GM19372 (cell line): ENCODE data around the gene BRD2.
A peak's percentile ranks its signal among the peaks of the same experiment; 100 is the strongest.

Experiments
- ATAC-seq: cut with Tn5 transposase; IDR thresholded peaks from one replicate; pipeline ENCODE4 v1.9.1; 2021; ENCODE audit warnings: mild to moderate bottlenecking, low read depth, moderate library complexity; ENCODE audit not compliant: unreplicated experiment

Gene BRD2

DNA sequence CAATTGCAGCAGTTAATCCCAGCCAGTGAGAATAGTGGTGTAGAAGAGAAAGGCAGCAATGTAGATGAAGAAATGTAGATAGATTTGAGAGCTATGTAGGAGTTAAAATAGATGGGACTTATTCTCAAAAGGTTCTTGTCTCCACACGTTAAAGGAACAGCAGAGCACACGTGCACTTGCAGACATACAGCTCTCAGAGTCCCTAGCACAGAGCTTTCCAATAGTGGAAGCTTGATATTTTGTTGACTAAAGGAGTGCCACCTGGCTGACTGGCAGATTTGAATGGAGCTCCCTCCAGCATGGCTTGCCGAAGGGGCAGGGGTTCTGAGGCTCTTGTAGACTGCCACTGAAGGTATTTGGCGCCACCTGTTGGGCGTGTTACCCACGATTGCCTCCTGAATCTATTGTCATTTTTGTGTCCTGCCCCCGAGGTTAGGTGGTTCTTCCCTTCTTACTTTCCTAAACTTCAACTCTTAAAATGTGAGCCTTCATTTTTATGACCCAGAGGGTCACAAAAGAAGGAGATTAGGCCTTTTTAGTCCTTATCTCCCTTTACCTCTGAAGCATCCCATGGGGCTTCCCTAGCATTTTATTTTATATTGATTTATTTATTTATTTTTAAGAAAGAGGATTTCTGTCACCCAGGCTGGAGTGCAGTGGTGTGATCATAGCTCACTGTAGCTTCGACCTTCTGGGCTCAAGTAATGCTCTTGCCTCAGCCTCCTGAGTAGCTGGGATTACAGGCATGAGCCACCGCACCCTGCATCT, 16.4 kb downstream of the BRD2 start:
- no peak for ATAC-seq

DNA sequence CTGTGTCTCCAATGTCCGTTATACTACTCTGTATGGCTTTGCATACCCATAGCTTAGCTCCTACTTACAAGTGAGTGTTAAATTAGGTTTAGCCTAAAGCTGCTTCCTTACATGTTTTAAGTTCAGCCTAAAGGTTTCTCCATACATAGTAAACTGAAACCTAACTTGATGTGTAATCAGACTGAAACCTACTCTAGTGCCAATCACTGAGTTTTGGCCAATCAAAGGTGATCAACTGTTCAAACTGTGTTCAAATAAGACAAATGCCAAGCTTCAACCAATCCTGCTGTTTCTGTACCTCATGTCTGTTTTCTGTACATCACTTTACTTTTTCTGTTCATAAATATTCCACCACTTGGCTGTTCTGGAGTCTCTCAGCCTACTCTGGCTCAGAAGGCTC, 21.0 kb downstream of the BRD2 start:
- ATAC-seq: no peak

DNA sequence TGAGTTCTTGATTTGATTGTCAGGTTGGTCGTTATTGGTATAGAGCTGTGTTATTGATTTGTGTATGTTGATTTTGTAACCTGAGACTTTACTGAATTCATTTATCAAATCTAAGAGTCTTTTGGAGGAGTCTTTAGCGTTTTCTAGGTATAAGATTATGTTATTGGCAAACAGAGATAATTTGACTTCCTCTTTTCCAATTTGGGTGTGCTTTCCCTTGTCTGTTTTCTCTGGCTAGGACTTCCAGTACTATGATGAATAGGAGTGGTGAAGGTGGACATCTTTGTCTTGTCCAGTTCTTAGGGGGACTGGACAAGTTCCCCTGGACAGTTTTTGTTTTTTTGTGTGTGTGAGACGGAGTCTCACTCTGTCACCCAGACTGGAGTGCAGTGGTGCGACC, 23.6 kb downstream of the BRD2 start:
- no peak for ATAC-seq

DNA sequence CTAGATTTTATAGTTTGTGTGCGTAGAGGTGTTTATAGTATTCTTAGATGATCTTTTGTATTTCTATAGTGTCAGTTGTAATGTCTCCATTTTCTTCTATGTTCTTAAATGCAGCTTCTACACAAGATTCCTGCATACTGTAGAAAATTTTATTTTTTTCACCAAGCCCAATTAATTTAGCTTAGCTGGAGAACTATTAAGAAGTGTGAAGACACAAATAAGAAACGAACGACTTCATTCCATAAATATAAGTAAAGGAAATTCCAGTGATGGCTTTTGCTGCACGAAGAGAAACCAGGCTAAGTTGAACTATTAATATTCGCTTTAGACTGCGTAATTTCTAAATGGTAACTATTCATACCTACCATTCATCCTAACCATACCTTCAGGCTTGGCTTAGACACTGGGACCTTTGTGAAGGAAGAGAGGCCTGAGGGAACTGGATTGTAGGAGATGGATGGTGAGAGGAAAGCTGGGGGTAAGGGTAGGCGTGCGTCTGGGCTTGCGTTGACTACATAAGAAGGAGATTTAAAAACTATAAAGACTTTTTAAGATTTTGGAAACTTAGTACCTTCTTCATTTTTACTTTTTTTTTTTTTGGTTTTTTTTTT, 25.1 kb downstream of the BRD2 start:
- ATAC-seq: no peak

DNA sequence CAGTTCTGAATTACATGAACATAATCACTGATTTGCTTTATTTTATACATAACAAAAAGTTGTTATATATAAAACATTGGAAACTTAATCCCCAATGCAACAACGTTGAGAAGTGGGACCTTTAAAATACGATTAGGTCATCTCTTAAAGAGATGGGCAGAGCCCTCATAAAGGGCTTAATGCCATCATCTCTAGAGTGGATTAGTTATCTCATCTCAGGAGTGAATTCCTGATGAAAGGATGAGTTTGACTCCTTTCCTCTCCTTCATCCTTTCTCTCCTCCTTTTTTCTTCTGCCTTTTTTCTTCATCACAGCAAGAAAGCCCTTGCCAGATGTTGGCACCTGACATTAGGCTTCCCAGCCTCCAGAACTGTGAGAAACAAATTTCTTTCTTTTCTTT, 27.1 kb downstream of the BRD2 start:
- no peak for ATAC-seq

DNA sequence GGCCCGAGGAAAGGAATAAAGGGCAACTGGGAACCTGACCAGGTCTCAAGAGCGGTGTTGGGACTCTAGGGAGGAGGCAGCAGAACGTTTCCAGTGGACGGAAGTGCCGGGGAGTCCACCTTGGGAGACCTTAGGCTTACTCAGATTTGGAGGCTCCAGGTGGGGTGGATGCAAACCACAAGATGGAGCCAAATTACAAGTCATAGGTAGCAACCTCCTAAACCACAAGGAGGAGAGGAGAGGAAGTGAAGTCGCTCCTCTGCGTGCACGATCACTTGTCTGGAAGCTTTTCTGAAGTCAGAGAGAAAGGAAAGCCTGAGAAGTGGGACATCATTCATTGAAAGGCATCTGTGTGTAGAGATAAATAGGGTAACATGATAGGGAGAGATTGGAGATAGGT, 31.7 kb downstream of the BRD2 start:
- ATAC-seq: no peak

DNA sequence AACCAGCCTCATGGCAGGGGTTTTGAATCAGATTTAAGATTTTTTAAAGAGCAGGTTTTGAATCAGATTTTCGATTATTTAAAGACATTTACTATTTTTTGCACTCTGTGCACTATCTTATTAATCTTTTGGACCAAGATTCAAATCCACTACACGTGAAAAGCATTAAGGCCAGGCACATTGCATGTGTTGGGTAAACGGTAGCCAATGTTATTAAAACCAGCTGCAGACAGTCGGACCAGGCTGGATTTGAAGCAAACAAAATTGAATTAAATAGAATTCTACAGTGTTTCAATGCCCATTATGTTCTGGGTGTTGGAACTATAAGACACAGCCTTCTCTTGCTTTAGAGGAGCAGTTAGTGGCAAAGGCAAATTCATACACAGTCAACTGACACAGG, 33.3 kb downstream of the BRD2 start:
- ATAC-seq: no peak

DNA sequence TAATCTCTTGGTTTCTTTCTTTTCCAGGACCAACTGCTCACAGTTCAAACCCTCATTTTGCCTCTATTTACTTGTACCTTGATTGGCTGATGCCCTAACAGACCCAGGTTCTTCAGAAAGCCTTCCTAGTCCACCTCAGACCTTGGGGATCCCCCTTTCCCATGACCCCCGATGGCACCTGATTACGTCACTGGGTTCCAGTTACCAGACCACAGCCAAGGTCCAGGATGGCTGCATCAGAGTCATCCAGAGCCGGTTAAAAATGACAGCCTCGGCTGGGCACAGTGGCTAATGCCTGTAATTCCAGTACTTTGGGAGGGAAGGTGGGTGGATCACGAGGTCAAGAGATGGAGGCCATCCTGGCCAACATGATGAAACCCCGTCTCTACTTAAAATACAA, 36.5 kb downstream of the BRD2 start:
- no peak for ATAC-seq

DNA sequence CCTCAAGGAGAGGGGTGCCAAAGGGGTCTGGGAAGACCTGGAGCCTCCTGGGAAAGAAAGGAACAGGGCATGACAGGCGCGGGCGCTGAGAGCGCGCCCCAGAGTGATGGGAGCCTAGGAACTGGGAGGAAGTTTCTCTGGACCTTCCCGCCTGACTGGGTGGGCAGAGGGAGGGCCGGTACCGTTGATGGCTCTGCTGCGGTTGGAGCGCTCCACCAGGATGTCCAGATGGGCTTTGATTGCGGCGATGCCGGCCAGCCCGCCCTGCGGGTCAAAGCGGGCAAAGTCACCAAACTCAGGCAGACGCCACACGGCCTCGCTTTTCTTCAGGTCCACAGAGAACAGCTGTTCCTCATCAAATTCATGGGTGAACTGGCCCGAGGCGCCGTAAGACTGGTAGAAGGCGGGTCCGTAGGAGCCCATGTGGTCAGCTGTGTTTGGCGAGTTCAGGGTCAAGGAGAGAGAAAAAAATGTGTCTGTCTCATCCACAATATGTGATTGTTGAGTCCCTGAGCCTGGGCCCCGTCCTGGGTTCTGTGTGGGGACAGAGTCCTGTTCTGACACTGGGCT, 39.5 kb downstream of the BRD2 start:
- ATAC-seq: no peak

DNA sequence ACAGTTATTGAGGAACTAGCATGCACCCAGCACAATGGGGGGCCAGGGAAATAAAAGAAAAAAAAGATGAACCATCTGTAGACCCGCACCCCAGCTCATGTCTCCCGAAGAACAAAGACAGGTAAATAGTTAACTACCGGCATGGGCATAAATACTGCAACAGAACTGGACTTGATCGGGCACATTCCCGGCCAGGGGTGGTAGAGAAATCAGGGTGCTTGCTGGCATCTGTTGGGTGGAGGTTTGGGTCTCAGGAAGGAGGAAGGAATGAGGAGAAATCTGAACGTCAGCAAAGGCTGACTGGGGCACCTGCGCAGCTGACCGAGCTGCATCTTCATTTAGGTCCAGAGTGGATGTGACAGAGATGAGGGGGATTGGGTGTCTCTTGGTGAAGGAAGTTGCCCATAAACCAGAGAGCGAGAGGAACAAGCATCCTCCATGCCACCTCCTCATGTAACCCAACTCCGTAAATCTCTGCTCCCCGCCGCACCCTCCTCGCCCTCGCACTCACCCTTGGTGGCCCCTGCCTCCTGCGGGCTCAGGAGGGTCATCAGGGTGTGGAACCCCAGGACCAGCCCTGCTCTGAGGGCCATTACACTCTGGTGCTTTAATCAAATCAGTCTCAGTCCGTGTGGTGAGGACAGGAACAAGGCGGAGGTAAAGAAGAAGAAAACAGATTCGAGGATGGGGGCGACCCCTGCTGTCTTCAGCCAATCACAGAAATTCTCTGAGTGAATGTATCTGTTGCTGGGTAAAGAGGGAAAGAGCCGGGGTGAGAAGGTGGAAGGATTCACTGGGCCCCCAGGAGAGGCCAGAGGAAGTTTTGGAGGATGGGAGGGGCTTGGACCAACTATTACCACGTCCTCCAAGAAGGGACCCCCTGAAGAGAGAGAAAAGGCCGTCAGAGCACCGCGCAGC, 40.8 kb downstream of the BRD2 start, which contains the start of gene HLA-DOA:
Gene HLA-DOA (minus strand): TSS at position 648 of the 918 bp plus-strand sequence.
- peak; percentile 84 for ATAC-seq

DNA sequence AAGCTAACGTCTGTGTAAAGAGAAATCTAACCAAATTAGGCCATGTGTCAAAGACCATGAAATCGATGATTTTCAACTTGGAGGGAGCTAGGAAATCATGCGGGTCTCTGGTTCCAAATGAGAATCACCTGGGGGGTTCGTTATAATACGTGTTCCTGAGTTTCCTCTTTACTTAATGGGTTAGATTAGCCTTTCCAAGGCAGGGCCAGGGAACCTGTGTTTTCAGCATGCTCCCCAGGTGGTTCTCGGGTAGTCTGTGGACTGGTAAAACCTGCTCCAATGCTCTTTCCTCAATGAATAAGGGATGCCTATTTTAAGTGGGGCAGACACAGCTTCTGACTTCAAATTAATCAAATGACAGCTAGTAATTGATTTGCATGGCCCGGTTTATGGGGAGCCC, 42.0 kb downstream of the BRD2 start:
- no peak for ATAC-seq

DNA sequence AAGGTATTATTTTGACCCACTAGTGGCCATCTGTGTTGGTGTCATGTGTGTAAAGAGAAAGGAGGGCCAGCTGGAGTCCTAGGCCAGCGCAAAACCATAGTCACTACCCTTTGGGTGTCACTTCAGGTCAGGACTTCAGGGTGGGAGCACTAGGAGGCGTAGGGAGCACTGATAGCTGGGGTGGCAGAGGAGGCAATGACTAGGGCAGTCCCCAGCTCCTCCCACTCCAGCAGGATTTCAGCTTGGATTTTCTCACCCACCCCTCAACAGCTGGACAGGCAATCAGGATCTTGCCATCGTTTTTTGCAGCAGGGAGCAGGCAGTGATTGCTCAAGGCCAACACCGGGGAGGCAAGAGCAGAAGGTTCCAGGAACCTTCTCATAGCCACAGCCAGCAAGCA, 45.2 kb downstream of the BRD2 start:
- ATAC-seq: no peak

DNA sequence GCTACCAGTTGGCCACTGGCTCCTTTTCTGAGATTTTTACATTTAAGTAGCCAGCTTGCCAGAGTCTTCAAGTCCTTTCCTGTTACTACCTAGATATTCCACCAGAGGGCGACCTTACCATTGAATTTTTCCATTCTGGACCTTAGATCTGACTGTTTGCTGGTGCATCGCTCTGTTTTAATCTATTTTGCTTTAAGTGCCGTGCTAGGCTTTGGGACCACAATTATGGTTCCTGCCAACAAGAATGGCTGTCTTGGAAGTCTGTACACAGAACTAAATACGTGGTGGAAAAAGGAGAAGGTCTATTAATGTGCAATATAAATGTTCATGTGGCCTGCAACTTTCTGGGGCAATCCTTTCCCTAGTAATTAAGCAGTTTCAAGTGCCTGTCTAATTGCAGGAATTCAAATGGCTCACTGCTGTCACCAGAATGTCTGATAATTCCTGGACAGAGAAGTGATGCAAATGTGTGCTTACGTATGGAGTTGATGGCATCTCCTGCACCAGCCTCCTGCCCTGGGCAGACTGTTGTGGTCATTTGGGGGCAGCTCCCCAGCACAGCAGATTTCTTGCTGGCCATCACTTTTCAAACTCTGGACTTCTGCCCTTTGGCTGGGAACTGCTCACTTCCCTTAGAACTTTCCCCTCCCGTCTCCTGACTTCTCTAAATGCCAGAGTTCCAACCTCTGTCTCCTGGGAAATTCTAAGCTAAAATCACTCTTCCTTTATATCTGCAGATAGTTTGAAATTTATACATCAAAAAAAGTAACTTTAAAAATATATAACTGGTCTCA, 46.6 kb downstream of the BRD2 start:
- ATAC-seq: no peak

DNA sequence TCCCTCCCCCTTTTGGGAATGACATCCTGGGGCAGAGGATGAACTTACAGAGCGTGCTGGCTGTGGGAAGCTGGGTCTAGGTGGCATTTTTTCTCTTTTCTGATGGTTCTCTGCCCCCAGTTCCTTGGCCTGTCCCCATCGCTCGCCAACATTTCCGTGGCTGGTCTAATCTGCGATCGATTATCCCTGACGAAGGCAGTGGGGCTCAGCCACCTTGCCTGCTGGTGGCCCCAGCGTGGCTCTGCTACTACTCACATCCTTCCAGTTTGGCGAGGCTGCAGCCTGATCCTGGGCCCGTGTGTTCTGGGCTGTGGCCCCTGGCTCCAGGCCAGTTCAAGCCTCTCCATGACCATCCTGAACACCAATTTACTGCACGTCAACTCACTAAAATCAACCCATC, 47.4 kb downstream of the BRD2 start:
- no peak for ATAC-seq

DNA sequence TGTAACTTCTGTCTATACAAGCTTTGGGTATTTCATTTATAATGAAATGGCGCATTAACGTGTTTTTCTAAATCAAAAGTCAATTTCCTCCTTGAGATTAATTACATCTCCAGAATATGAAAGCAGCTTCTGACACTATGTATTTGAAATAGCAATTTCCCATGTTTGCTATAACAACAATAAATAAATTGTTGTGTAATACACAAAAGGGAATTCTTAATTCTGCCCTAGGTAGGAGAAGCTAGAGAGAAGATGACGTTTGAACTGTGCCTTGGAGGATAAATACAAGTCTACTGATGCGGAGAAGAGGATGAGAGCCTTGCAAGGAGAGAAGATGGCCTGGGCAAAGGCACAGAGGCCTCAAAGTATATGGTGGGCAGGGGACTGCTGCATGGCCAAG, 48.6 kb downstream of the BRD2 start:
- no peak for ATAC-seq

DNA sequence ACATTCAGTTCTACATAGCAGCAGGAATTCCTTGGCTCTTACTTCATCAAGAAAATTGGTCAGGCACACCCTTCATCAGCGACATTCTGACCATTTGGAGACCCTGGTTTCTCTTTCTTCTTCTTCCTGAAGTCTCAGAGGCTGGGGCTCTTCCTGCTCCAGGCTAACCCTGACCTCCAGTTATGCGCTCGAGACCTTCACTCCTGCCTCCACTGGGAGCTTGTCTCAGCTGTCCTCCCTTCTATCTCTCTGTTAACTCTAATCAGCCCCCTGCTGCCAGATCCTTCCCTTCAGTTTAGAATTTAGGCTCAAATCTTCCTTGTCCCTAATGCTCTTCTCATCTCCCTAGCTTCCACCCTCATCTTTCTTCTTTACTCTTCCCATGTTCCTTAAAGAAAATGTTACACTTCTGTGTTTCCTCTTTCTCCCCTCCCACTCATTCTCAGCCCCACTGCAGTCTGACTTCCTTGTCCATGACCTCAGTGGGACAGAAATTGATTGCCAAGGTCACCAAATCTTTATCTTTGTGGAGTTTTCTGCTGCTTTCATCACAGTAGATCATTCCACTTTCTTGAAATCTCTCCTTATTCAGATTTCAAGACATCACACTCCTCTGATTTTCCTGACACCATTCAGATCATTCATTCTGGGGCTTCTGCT, 49.4 kb downstream of the BRD2 start:
- no peak for ATAC-seq

DNA sequence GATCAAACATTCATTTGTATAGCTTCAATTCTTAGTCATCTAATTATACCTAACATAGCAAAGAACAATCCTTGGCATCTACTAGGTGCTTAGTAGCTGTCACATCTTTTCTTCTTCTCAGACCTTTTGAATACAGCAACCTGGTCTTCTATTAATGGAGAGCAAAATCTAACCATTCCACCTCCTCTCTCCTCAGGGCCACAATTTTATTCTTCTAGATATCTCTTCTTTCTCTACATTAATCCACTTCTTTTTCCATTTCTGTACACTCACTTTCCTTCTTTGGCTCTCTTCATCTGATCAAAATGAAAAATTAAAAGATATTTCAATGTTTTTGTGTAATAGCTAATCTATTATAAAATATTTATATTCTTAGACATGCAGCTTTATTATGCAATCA, 50.0 kb downstream of the BRD2 start:
- no peak for ATAC-seq

DNA sequence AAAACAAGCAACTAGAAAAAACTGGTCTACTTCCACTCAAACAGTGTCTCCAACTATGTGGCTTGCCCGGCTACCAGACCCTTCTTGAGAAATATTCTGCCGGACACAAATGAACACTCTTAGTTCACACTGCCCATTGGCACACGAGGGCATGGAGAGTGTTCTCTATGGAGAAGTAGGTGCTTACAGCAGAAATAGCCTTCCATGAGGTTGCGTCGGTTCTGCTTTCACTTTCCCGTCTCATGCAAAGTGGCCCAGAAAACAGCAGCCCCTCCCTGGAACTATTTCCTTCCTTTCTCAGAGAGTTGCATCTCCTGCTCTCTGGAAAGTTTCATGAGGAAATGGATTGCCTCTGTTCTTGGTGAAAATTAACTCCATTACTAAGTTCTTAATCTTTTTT, 50.5 kb downstream of the BRD2 start:
- peak; percentile 63 for ATAC-seq

DNA sequence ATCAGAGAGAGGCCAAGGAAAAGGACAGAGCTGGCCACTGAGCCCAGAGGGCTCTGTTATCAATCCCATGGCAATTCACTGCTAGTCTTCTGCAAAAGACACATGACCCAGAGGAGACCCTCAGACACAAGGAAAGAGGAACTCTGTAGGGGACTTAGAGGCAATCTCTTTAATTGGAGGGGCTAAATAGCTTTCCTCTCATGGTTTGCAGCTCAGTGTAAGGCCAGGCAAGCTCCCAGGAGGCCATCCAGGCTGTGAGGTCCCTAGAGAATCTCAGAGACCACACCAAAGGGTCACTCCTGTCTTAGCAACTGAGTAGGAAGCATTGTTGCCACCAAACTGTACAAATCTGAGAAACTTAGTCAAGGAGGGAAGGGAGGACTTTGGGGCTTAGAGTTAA, 51.0 kb downstream of the BRD2 start:
- ATAC-seq: peak; percentile 5

DNA sequence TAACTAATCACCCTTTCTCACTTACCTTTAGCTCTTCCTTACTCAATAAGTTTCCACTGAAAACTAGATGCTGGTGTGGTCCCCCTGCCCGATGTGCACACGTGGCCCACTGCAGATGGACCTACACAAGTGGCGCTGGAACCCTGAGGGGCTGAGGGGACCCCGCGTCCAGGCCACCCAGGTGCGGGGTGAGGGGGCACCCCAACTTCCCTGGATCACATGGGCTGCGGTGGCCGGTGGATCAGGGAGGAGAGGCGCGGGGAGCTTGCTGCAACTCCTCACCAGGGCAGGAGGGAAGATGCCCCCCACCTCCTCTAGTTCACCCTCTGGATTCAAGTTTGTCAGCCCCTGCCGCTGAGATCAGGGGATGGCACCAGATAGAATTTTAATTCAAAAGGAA, 53.5 kb downstream of the BRD2 start:
- ATAC-seq: no peak
